ENCODE measurements around the gene AGBL1. TPM values are rescaled to one million over a fixed set of nuclear protein-coding genes. Genes with fewer than 3 reads are reported as not detected.

AGBL1 gene
- total RNA-seq, 1 donor from 2014 or later: not detected

DNA sequence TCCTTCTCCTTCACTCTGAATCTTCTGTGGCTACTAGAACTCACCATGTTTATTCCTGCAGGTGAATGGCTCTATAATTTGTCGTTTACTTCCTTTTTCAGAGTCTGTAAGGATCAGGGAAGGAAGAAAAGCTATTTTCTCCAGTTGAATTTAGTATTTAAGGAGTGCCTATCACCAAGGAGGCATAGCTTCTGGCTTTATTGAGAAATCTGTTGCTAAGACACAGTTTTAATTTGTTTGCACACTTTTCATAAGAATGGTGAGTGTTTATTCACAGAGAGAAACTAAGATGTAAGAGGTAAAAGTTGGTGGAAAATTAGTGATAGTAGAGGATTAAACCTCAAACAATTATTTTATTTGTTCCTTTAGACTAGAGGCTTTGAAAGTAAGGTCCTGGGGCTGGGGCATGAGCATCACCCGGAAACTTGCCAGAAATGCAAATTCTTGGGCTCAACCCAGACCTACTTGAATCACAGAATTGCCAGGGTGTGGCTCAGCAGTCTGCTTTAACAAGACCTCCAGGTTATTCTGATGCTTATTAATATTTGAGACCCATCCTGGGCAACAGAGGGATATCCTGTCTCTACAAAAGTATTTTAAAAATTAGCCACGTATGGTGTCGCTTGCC lies 461.3 kb downstream of the AGBL1 start:
- no peaks in the 10 kb centered on the region for H3K27me3 ChIP-seq (ENCODE audit: insufficient read depth, low read length)
- no peak overlapping the region for H3K9ac ChIP-seq (ENCODE audit: low read length)
- no peak overlapping the region for H3K4me3 Mint-ChIP-seq (ENCODE audit: unreplicated experiment)

GRCh38 chr15:86541540-86541939 lies 461.9 kb downstream of the AGBL1 start:
- FAIRE-seq (no peak), DNase-seq (ENCODE audit: low read depth) (no peak)
- Histone ChIP-seq H3K27ac (ENCODE audit: low read depth, low read length) (no peak overlapping the region), H3K4me3 (ENCODE audit: insufficient read depth, low read depth, low read length) (no peak overlapping the region), H4K20me1 (ENCODE audit: insufficient read depth, low read length) (no peaks in the 10 kb centered on the region), H3K27me3 (ENCODE audit: insufficient read depth, low read length) (no peaks in the 10 kb centered on the region), H3K4me1 (ENCODE audit: insufficient read depth, low read length) (no peaks in the 10 kb centered on the region), H2AFZ (ENCODE audit: low read depth, low read length) (no peak overlapping the region), H3K79me2 (ENCODE audit: insufficient read depth, low read length) (no peaks in the 10 kb centered on the region), H3K9me3 (ENCODE audit: insufficient read depth, low read depth, low read length) (no peaks in the 10 kb centered on the region), H3K36me3 (ENCODE audit: insufficient read depth, low read length) (no peaks in the 10 kb centered on the region), H3K9ac (ENCODE audit: low read length) (no peak overlapping the region), H3K4me2 (ENCODE audit: low read length) (no peak overlapping the region)
- no peaks in the 10 kb centered on the region for H3K9me3 Mint-ChIP-seq (ENCODE audit: unreplicated experiment)
- peaks cover 24% of the 10 kb centered on the region for H3K27me3 Mint-ChIP-seq (ENCODE audit: low read depth, unreplicated experiment)
- H3K4me1 Mint-ChIP-seq (ENCODE audit: low read depth, unreplicated experiment): peaks cover 4% of the 10 kb centered on the region
- TF ChIP-seq EZH2 (IDR thresholded peaks at IDR 0.05; ENCODE audit: insufficient read depth, low read length) (no peak), CTCF (IDR thresholded peaks at IDR 0.05; ENCODE audit: insufficient read depth, low read depth, low read length) (no peak)
- no peak overlapping the region for H3K27ac Mint-ChIP-seq (ENCODE audit: unreplicated experiment)
- H3K4me3 Mint-ChIP-seq (ENCODE audit: unreplicated experiment): no peak overlapping the region
- H3K36me3 Mint-ChIP-seq (ENCODE audit: low read depth, unreplicated experiment): no peaks in the 10 kb centered on the region

More for the DNA sequence above, 461.3 kb downstream of the AGBL1 start:
- Histone ChIP-seq H3K9me3 (ENCODE audit: insufficient read depth, low read depth, low read length) (no peaks in the 10 kb centered on the region), H3K4me3 (ENCODE audit: insufficient read depth, low read depth, low read length) (no peak overlapping the region), H3K79me2 (ENCODE audit: insufficient read depth, low read length) (no peaks in the 10 kb centered on the region), H2AFZ (ENCODE audit: low read depth, low read length) (no peak overlapping the region), H3K4me2 (ENCODE audit: low read length) (no peak overlapping the region), H3K4me1 (ENCODE audit: insufficient read depth, low read length) (no peaks in the 10 kb centered on the region), H3K27ac (ENCODE audit: low read depth, low read length) (no peak overlapping the region), H4K20me1 (ENCODE audit: insufficient read depth, low read length) (no peaks in the 10 kb centered on the region), H3K36me3 (ENCODE audit: insufficient read depth, low read length) (no peaks in the 10 kb centered on the region)
- TF ChIP-seq EZH2 (IDR thresholded peaks at IDR 0.05; ENCODE audit: insufficient read depth, low read length): no peak
- no peak for TF ChIP-seq CTCF (IDR thresholded peaks at IDR 0.05; ENCODE audit: insufficient read depth, low read depth, low read length)
- DNase-seq (ENCODE audit: low read depth) (no peak), FAIRE-seq (no peak)
- H3K27me3 Mint-ChIP-seq (ENCODE audit: low read depth, unreplicated experiment): peaks cover 30% of the 10 kb centered on the region
- H3K4me1 Mint-ChIP-seq (ENCODE audit: low read depth, unreplicated experiment): peaks cover 4% of the 10 kb centered on the region
- no peak overlapping the region for H3K27ac Mint-ChIP-seq (ENCODE audit: unreplicated experiment)
- H3K36me3 Mint-ChIP-seq (ENCODE audit: low read depth, unreplicated experiment): no peaks in the 10 kb centered on the region
- H3K9me3 Mint-ChIP-seq (ENCODE audit: unreplicated experiment): no peaks in the 10 kb centered on the region

GRCh38 chr15:86550075-86550474 lies 470.4 kb downstream of the AGBL1 start:
- Mint-ChIP-seq H3K36me3 (ENCODE audit: low read depth, unreplicated experiment) (no peaks in the 10 kb centered on the region), H3K9me3 (ENCODE audit: unreplicated experiment) (peaks cover 3% of the 10 kb centered on the region), H3K4me1 (ENCODE audit: low read depth, unreplicated experiment) (peaks cover 8% of the 10 kb centered on the region), H3K27me3 (ENCODE audit: low read depth, unreplicated experiment) (no peaks in the 10 kb centered on the region), H3K27ac (ENCODE audit: unreplicated experiment) (no peak overlapping the region), H3K4me3 (ENCODE audit: unreplicated experiment) (no peak overlapping the region)
- FAIRE-seq (no peak), DNase-seq (ENCODE audit: low read depth) (no peak)
- Histone ChIP-seq H3K4me1 (ENCODE audit: insufficient read depth, low read length) (no peaks in the 10 kb centered on the region), H4K20me1 (ENCODE audit: insufficient read depth, low read length) (no peaks in the 10 kb centered on the region), H3K4me3 (ENCODE audit: insufficient read depth, low read depth, low read length) (no peak overlapping the region), H3K4me2 (ENCODE audit: low read length) (no peak overlapping the region), H3K27ac (ENCODE audit: low read depth, low read length) (no peak overlapping the region), H2AFZ (ENCODE audit: low read depth, low read length) (no peak overlapping the region), H3K9me3 (ENCODE audit: insufficient read depth, low read depth, low read length) (no peaks in the 10 kb centered on the region), H3K27me3 (ENCODE audit: insufficient read depth, low read length) (no peaks in the 10 kb centered on the region), H3K9ac (ENCODE audit: low read length) (no peak overlapping the region), H3K36me3 (ENCODE audit: insufficient read depth, low read length) (no peaks in the 10 kb centered on the region), H3K79me2 (ENCODE audit: insufficient read depth, low read length) (no peaks in the 10 kb centered on the region)
- TF ChIP-seq EZH2 (IDR thresholded peaks at IDR 0.05; ENCODE audit: insufficient read depth, low read length): no peak
- no peak for TF ChIP-seq CTCF (IDR thresholded peaks at IDR 0.05; ENCODE audit: insufficient read depth, low read depth, low read length)
